HEK293 (cell line): ENCODE results near the gene FAH.

Experiments
- CTCF ChIA-PET: fragments of 350-600 bp; formaldehyde crosslinking; extraction: SDS; loops from one replicate; lab custom pipeline; 2021; ENCODE audit warnings: antibody characterized with exemption; lab: Yijun Ruan, JAX
- POLR2A ChIA-PET: fragments of 300-600 bp; formaldehyde crosslinking; extraction: SDS; loops from one replicate; lab custom pipeline; 2020; ENCODE audit warnings: antibody characterized with exemption, inconsistent platforms; lab: Yijun Ruan, JAX
- H3K27ac ChIP-seq: fragments of 200-500 bp; sonication (Bioruptor generic); 2 replicates; pipeline ENCODE4 v1.5.1; 2014; ENCODE audit warnings: low read depth, low read length, control low read depth, inconsistent platforms; ENCODE audit errors: extremely low read depth
- H3K36me3 ChIP-seq, 2 experiments: fragments of 200-500 bp in 1 of 2; sonication (Bioruptor generic) in 1 of 2; 1 replicate in 1 of 2; 2 replicates in 1 of 2; pipeline ENCODE4 v1.5.1; 2014 to 2017; ENCODE audit warnings: inconsistent platforms in 2 of 2, low read length in 2 of 2; ENCODE audit not compliant: control insufficient read depth in 2 of 2, insufficient read depth in 1 of 2
- H3K4me1 ChIP-seq: fragments of 200-500 bp; sonication (Bioruptor generic); 2 replicates; pipeline ENCODE4 v1.5.1; 2014; ENCODE audit warnings: mild to moderate bottlenecking, low read length, inconsistent platforms; ENCODE audit not compliant: control insufficient read depth, insufficient read depth
- H3K4me3 ChIP-seq: 2 replicates; pipeline ENCODE4 v1.5.1; 2011; ENCODE audit warnings: low read depth, mild to moderate bottlenecking, control low read depth, low read length, moderate library complexity
- H3K9me3 ChIP-seq: fragments of 200-500 bp; sonication (Bioruptor generic); 2 replicates; pipeline ENCODE4 v1.5.1; 2014; ENCODE audit warnings: low read depth, low read length, inconsistent platforms; ENCODE audit not compliant: control insufficient read depth, insufficient read depth
- ELK4 ChIP-seq: IDR thresholded peaks from 2 replicates; pipeline ENCODE4 v1.6.1; 2011; ENCODE audit warnings: mild to moderate bottlenecking, low read depth, low read length, borderline replicate concordance
- HOXC10 ChIP-seq: sonication (generic); formaldehyde crosslinking; IDR thresholded peaks from 2 replicates; pipeline ENCODE4 v1.8.1; 2023; ENCODE audit warnings: mild to moderate bottlenecking, missing genetic modification reagents
- IKZF3 ChIP-seq: fragments of 450-650 bp; IDR thresholded peaks from 2 replicates; pipeline ENCODE4 v1.5.0; 2018; ENCODE audit warnings: missing biosample characterization, mild to moderate bottlenecking, missing genetic modification characterization, moderate library complexity
- KLF1 ChIP-seq: fragments of 450-650 bp; formaldehyde crosslinking; IDR thresholded peaks from 2 replicates; pipeline ENCODE4 v1.5.1; 2016; ENCODE audit warnings: missing biosample characterization, missing genetic modification characterization
- OVOL3 ChIP-seq: fragments of 450-650 bp; formaldehyde crosslinking; IDR thresholded peaks from 2 replicates; pipeline ENCODE4 v1.5.1; 2016; ENCODE audit warnings: missing biosample characterization, missing genetic modification characterization
- PBX3 ChIP-seq: sonication (generic); formaldehyde crosslinking; IDR thresholded peaks from 2 replicates; pipeline ENCODE4 v1.8.1; 2022; ENCODE audit warnings: mild to moderate bottlenecking, moderate library complexity, missing genetic modification reagents
- SCRT1 ChIP-seq: fragments of 450-650 bp; formaldehyde crosslinking; IDR thresholded peaks from 2 replicates; pipeline ENCODE4 v1.5.1; 2016; ENCODE audit warnings: missing biosample characterization, missing genetic modification characterization, borderline replicate concordance
- ZBTB10 ChIP-seq: fragments of 450-650 bp; formaldehyde crosslinking; IDR thresholded peaks from 2 replicates; pipeline ENCODE4 v1.5.1; 2016; ENCODE audit warnings: missing biosample characterization, missing genetic modification characterization
- ZNF121 ChIP-seq: fragments of 450-650 bp; formaldehyde crosslinking; IDR thresholded peaks from 2 replicates; pipeline ENCODE4 v1.5.1; 2016; ENCODE audit warnings: missing biosample characterization, missing genetic modification characterization
- ZNF202 ChIP-seq: fragments of 450-650 bp; formaldehyde crosslinking; IDR thresholded peaks from 2 replicates; pipeline ENCODE4 v1.5.1; 2016; ENCODE audit warnings: missing biosample characterization, missing genetic modification characterization, borderline replicate concordance
- ZNF223 ChIP-seq: fragments of 450-650 bp; formaldehyde crosslinking; IDR thresholded peaks from 2 replicates; pipeline ENCODE4 v1.5.1; 2016; ENCODE audit warnings: missing biosample characterization, missing genetic modification characterization
- ZNF26 ChIP-seq: fragments of 450-650 bp; formaldehyde crosslinking; IDR thresholded peaks from 2 replicates; pipeline ENCODE4 v1.5.1; 2016; ENCODE audit warnings: missing biosample characterization, missing genetic modification characterization
- ZNF423 ChIP-seq: fragments of 450-650 bp; formaldehyde crosslinking; IDR thresholded peaks from 2 replicates; pipeline ENCODE4 v1.5.1; 2016; ENCODE audit warnings: missing biosample characterization, missing genetic modification characterization
- ZNF426 ChIP-seq: fragments of 450-650 bp; formaldehyde crosslinking; IDR thresholded peaks from 2 replicates; pipeline ENCODE4 v1.5.1; 2017; ENCODE audit warnings: missing biosample characterization, missing genetic modification characterization, mild to moderate bottlenecking, inconsistent platforms, moderate library complexity
- ZNF433 ChIP-seq: fragments of 450-650 bp; formaldehyde crosslinking; IDR thresholded peaks from 2 replicates; pipeline ENCODE4 v1.5.1; 2016; ENCODE audit warnings: missing biosample characterization, missing genetic modification characterization, low read depth
- ZNF571 ChIP-seq: fragments of 450-650 bp; formaldehyde crosslinking; IDR thresholded peaks from 2 replicates; pipeline ENCODE4 v1.5.0; 2017; ENCODE audit warnings: missing biosample characterization, missing genetic modification characterization
- ZNF660 ChIP-seq: fragments of 450-650 bp; IDR thresholded peaks from 2 replicates; pipeline ENCODE4 v1.5.1; 2018; ENCODE audit warnings: missing biosample characterization, mild to moderate bottlenecking, missing genetic modification characterization
- ZNF792 ChIP-seq: fragments of 450-650 bp; formaldehyde crosslinking; IDR thresholded peaks from 2 replicates; pipeline ENCODE4 v1.5.1; 2016; ENCODE audit warnings: missing biosample characterization, missing genetic modification characterization
- ZNF830 ChIP-seq: fragments of 450-650 bp; IDR thresholded peaks from 2 replicates; pipeline ENCODE4 v1.5.0; 2018; ENCODE audit warnings: missing biosample characterization, missing genetic modification characterization, low read depth, mild to moderate bottlenecking, moderate library complexity
- ZSCAN18 ChIP-seq: fragments of 450-650 bp; formaldehyde crosslinking; IDR thresholded peaks from 2 replicates; pipeline ENCODE4 v1.5.1; 2016; ENCODE audit warnings: missing biosample characterization, missing genetic modification characterization

The FAH gene

GRCh38 chr15:80194914-80195313 is 42.1 kb downstream of the FAH start:
- H3K4me1 ChIP-seq, result no peaks in the 10 kb centered on the region
- TF ChIP-seq SCRT1 (tag by site-specific recombination) (no peak), ZNF423 (tag by site-specific recombination) (no peak), ZBTB10 (no peak)
- no peak overlapping the region for H3K27ac ChIP-seq
- H3K9me3 ChIP-seq, result no peaks in the 10 kb centered on the region
- CTCF ChIA-PET, result no interaction called here
- POLR2A ChIA-PET, result no interaction called here
- H3K36me3 ChIP-seq, result no peaks in the 10 kb centered on the region
- H3K4me3 ChIP-seq, result no peak overlapping the region

GRCh38 chr15:80199366-80199765 is 46.6 kb downstream of the FAH start:
- POLR2A ChIA-PET, result no interaction called here

GRCh38 chr15:80199869-80200268 is 47.1 kb downstream of the FAH start:
- H3K36me3 ChIP-seq, result no peaks in the 10 kb centered on the region
- no peak for TF ChIP-seq ZNF792 (tag by site-specific recombination)
- TF ChIP-seq ZNF830 (tag by site-specific recombination), result no peak
- no peak for TF ChIP-seq ZSCAN18 (tag by site-specific recombination)
- TF ChIP-seq IKZF3, result no peak
- no peak for TF ChIP-seq ZNF223
- no peak for TF ChIP-seq ZNF433
- no peak for TF ChIP-seq ZNF26 (tag by site-specific recombination)
- no peak for TF ChIP-seq ZNF121
- no peak overlapping the region for H3K27ac ChIP-seq
- ChIA-PET POLR2A (no interaction called here), CTCF (interaction anchor here (0.6 kb wide), 1 partner anchor 386 kb away, joined by 3 read pairs; no protein-coding TSS in a partner anchor)
- no peaks in the 10 kb centered on the region for H3K4me1 ChIP-seq
- no peaks in the 10 kb centered on the region for H3K9me3 ChIP-seq
- no peak overlapping the region for H3K4me3 ChIP-seq

More at GRCh38 chr15:80199366-80199765, 46.6 kb downstream of the FAH start:
- no peaks in the 10 kb centered on the region for H3K36me3 ChIP-seq
- H3K9me3 ChIP-seq, result no peaks in the 10 kb centered on the region
- H3K4me3 ChIP-seq, result no peak overlapping the region
- TF ChIP-seq ZNF571 (no peak), ELK4 (no peak), ZNF202 (tag by site-specific recombination) (no peak), ZNF426 (tag by site-specific recombination) (no peak), ZNF660 (tag by site-specific recombination) (no peak), PBX3 (CRISPR knock-in tag) (no peak), HOXC10 (no peak), OVOL3 (tag by site-specific recombination) (no peak), KLF1 (tag by site-specific recombination) (no peak)
- no peaks in the 10 kb centered on the region for H3K4me1 ChIP-seq
- no peak overlapping the region for H3K27ac ChIP-seq
- CTCF ChIA-PET, result interaction anchor here (0.6 kb wide), 1 partner anchor 386 kb away, joined by 3 read pairs; no protein-coding TSS in a partner anchor
